Hepatocyte (in vitro differentiated cells): ENCODE data around the gene FRMD4B. TPM values are rescaled to one million over a fixed set of nuclear protein-coding genes. Genes with fewer than 3 reads are reported as not detected.

Experiments used
- DNase-seq: peaks from one replicate; pipeline ENCODE4 v3.0.0-alpha.2; 2016; ENCODE audit warnings: low spot score
- H2AFZ ChIP-seq: fragments of 200-600 bp; sonication (generic); 2 replicates; pipeline ENCODE4 v1.6.0; 2016; ENCODE audit warnings: antibody characterized with exemption, mild to moderate bottlenecking
- H3K27ac ChIP-seq: fragments of 200-600 bp; sonication (generic); 2 replicates; pipeline ENCODE4 v1.5.1; 2016; ENCODE audit warnings: mild to moderate bottlenecking
- H3K27me3 ChIP-seq: fragments of 200-600 bp; sonication (generic); 2 replicates; pipeline ENCODE4 v1.6.1; 2016
- H3K36me3 ChIP-seq: fragments of 200-600 bp; sonication (generic); replicated peaks from 2 replicates; pipeline ENCODE4 v1.5.1; 2016; ENCODE audit warnings: low read depth; ENCODE audit not compliant: insufficient read depth
- H3K4me1 ChIP-seq: fragments of 200-600 bp; sonication (generic); 2 replicates; pipeline ENCODE4 v1.5.1; 2016; ENCODE audit warnings: mild to moderate bottlenecking, moderate library complexity; ENCODE audit not compliant: insufficient read depth
- H3K4me2 ChIP-seq: fragments of 200-600 bp; sonication (generic); 2 replicates; pipeline ENCODE4 v1.6.0; 2016
- H3K4me3 ChIP-seq: fragments of 200-600 bp; sonication (generic); 2 replicates; pipeline ENCODE4 v1.5.1; 2016; ENCODE audit warnings: mild to moderate bottlenecking
- H3K79me2 ChIP-seq: fragments of 200-600 bp; sonication (generic); 2 replicates; pipeline ENCODE4 v1.6.0; 2017; ENCODE audit warnings: mild to moderate bottlenecking
- H3K9me2 ChIP-seq: fragments of 200-600 bp; sonication (generic); replicated peaks from 2 replicates; pipeline ENCODE4 v1.6.0; 2017; ENCODE audit warnings: mild to moderate bottlenecking; ENCODE audit not compliant: insufficient read depth
- H3K9me3 ChIP-seq: fragments of 200-600 bp; sonication (generic); 2 replicates; pipeline ENCODE4 v1.5.1; 2016; ENCODE audit warnings: low read depth, mild to moderate bottlenecking
- H4K20me1 ChIP-seq: fragments of 200-600 bp; sonication (generic); 2 replicates; pipeline ENCODE4 v1.6.0; 2016; ENCODE audit warnings: mild to moderate bottlenecking; ENCODE audit not compliant: insufficient read depth, poor library complexity, severe bottlenecking
- CTCF ChIP-seq: fragments of 200-600 bp; sonication (generic); IDR thresholded peaks from 2 replicates; pipeline ENCODE4 v1.5.1; 2016; ENCODE audit warnings: antibody characterized with exemption, mild to moderate bottlenecking; ENCODE audit not compliant: poor library complexity
- EZH2 ChIP-seq: fragments of 200-600 bp; sonication (generic); IDR thresholded peaks from 2 replicates; pipeline ENCODE4 v1.6.1; 2016; ENCODE audit warnings: antibody characterized with exemption, mild to moderate bottlenecking, borderline replicate concordance
- EZH2phosphoT487 ChIP-seq: fragments of 200-600 bp; sonication (generic); IDR thresholded peaks from one replicate; pipeline ENCODE4 v1.6.1; 2018; ENCODE audit warnings: antibody characterized with exemption, mild to moderate bottlenecking, low read depth, moderate library complexity; ENCODE audit not compliant: unreplicated experiment, severe bottlenecking
- WGBS: methylation state at CpG from one replicate; pipeline ENCODE4 v1.1.6; 2016; ENCODE audit warnings: low lambda C conversion rate; ENCODE audit errors: missing lambda C conversion rate; 5-methylcytosine and 5-hydroxymethylcytosine counted together
- polyA plus RNA-seq: library from polyadenylated mRNA; unstranded; fragments of >200 nt; fragmentation: Nextera tagmentation; extraction: Ambion mirVana; gene quantifications from 2 replicates; pipeline ENCODE4 v1.2.1, GENCODE V29; 2016
- total RNA-seq: library from RNA; depleted of rRNA; stranded (reverse); fragments of >200 nt; gene quantifications from 2 replicates; pipeline ENCODE4 v1.2.3, GENCODE V29; 2014

FRMD4B gene
- total and polyA plus RNA-seq, 2 experiments from 2014 or later = 10.8 to 28.1 TPM

DNA sequence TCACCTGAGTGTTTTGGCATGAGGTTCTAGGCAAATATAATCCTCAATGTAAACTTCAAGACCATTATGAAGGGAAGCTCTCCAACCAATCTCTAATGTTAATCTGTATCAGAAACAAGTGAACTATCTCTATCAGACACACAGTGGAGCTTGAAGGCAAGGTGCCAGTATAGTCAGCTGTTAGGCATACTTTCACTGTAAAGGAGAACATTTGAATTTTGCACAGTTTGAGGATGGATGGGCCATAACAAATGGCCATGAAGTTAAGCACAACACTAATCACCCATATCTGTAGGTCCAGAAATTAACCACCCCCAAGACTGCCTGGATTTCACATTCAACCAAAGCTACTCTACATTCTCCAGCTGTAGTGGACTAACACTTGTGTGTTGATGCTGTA lies 194.4 kb downstream of the FRMD4B start:
- H3K4me1 ChIP-seq = no peaks in the 10 kb centered on the region
- no peak overlapping the region for H2AFZ ChIP-seq
- H3K36me3 ChIP-seq = no peaks in the 10 kb centered on the region
- H3K4me3 ChIP-seq = no peak overlapping the region
- no peak for DNase-seq
- no peaks in the 10 kb centered on the region for H3K9me2 ChIP-seq
- H3K79me2 ChIP-seq = no peaks in the 10 kb centered on the region
- TF ChIP-seq EZH2phosphoT487 (no peak), CTCF (no peak), EZH2 (no peak)
- H3K27me3 ChIP-seq = no peaks in the 10 kb centered on the region
- H3K9me3 ChIP-seq = no peaks in the 10 kb centered on the region
- H4K20me1 ChIP-seq = no peaks in the 10 kb centered on the region
- no peak overlapping the region for H3K27ac ChIP-seq
- no peak overlapping the region for H3K4me2 ChIP-seq

DNA sequence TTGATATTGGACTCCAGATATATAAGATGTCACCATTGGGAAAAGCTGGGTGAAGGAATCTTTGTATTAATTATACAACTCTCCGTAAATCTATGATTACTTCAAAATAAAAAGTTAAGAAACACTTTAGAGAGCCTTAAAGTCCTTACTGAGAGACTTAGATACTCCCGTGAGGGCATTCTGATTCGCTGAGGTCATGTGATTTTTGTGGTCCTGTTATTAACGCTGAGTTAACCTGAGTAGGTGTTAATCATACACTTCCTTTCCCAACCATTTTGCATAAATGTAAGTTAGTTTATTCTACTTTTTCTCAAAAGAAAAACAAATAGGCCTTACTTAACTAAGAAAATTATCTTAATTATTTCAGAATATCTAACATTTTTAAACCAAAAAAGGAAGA lies 196.4 kb downstream of the FRMD4B start:
- TF ChIP-seq EZH2phosphoT487 = no peak
- no peak for TF ChIP-seq EZH2
- TF ChIP-seq CTCF = no peak
- no peak overlapping the region for H3K27ac ChIP-seq
- H3K4me2 ChIP-seq = no peak overlapping the region
- H3K27me3 ChIP-seq = no peaks in the 10 kb centered on the region
- 88% methylated on average over 4 of the region's 4 CpGs for WGBS
- no peaks in the 10 kb centered on the region for H3K4me1 ChIP-seq
- no peaks in the 10 kb centered on the region for H4K20me1 ChIP-seq
- H3K9me2 ChIP-seq = no peaks in the 10 kb centered on the region
- no peak overlapping the region for H2AFZ ChIP-seq
- H3K36me3 ChIP-seq = no peaks in the 10 kb centered on the region
- no peaks in the 10 kb centered on the region for H3K9me3 ChIP-seq
- no peaks in the 10 kb centered on the region for H3K79me2 ChIP-seq
- no peak for DNase-seq
- no peak overlapping the region for H3K4me3 ChIP-seq

DNA sequence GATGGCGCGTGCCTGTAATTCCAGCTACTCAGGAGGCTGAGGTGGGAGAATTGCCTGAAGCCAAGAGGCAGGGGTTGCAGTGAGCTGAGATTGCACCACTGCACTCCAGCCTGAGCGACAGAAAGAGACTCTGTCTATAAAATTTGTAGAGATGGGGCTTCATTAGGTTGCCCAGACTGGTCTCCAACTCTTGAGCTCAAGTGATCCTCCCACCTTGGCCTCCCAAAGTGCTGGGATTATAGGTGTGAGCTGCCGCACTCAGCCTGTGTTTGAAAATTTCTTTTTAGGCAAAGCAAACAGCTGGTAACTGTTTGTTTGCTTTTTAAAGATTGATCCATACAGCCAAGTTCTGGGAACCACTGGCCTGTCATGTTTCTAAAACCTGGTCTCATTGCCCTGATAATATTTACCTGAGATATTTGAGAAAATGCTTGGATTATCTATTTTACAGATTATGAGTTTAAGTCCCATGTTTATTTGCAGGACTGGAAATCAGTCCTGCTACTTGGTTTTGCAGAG lies 199.3 kb downstream of the FRMD4B start:
- Histone ChIP-seq H3K4me1 (peaks cover 3% of the 10 kb centered on the region), H3K9me3 (no peaks in the 10 kb centered on the region), H3K27ac (no peak overlapping the region), H3K4me3 (no peak overlapping the region), H3K27me3 (no peaks in the 10 kb centered on the region), H3K36me3 (no peaks in the 10 kb centered on the region), H2AFZ (no peak overlapping the region), H3K4me2 (no peak overlapping the region), H3K79me2 (no peaks in the 10 kb centered on the region), H3K9me2 (no peaks in the 10 kb centered on the region), H4K20me1 (no peaks in the 10 kb centered on the region)
- TF ChIP-seq EZH2 (no peak), EZH2phosphoT487 (no peak), CTCF (no peak)
- WGBS = 94% methylated on average over 4 of the region's 4 CpGs
- DNase-seq = no peak

DNA sequence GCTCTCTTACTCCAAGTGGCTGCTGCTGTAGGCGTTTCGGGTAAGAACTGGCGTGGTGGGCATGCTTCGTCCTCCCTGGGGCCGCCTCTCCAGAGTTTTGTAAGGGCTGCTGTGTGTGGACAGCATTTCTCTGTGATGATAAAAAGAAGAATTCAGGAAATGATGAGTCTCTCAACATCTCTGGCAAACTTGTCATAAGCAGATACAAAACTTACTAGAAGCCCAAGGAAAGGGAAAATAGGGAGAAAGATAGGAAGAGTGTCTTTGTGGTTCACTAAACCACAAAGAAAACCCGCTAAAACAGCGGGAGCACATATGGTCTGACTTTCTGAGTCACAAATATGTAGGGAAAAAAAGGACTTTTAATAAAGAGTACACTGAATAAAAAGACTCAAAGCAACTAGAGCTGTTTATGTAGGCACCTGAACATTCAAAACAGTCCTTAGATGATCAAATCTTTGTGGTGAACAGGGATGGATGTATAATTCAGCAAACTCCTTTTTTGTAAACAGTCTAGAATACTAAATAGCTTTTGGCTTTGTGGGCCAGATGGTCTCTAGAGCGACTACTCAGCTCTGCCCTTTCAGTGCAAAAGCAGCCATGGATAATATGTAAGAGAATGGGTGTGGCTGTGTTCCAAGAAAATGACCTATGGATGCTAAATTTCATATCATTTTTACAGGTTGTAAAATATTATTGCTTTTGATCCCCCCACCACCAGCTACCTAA lies 203.1 kb downstream of the FRMD4B start:
- H3K9me3 ChIP-seq = no peaks in the 10 kb centered on the region
- no peaks in the 10 kb centered on the region for H3K79me2 ChIP-seq
- 75% methylated on average over 8 of the region's 8 CpGs for whole genome bisulfite sequencing
- peak overlapping the region; percentile 29 for H3K27ac ChIP-seq
- H3K4me2 ChIP-seq = no peak overlapping the region
- TF ChIP-seq EZH2phosphoT487 = no peak
- no peak for TF ChIP-seq CTCF
- TF ChIP-seq EZH2 = no peak
- H2AFZ ChIP-seq = no peak overlapping the region
- H3K4me3 ChIP-seq = no peak overlapping the region
- no peaks in the 10 kb centered on the region for H3K9me2 ChIP-seq
- no peaks in the 10 kb centered on the region for H3K27me3 ChIP-seq
- H3K4me1 ChIP-seq = peaks cover 22% of the 10 kb centered on the region
- no peaks in the 10 kb centered on the region for H4K20me1 ChIP-seq
- no peaks in the 10 kb centered on the region for H3K36me3 ChIP-seq
- DNase-seq = no peak
